ENCODE results near the gene SOCS1. TPM values are rescaled to one million over a fixed set of nuclear protein-coding genes. Genes with fewer than 3 reads are reported as not detected.

Gene SOCS1
- total and polyA plus RNA-seq, 2 donors (not counting 3 experiments of a cell fraction or from before 2014, with no cell fraction given) = 1.1 to 1.7 TPM

GRCh38 chr16:11285842-11286241 lies 29.8 kb upstream of the SOCS1 start:
- Histone ChIP-seq H3K9me3 (replicated peaks; ENCODE audit: control insufficient read depth, insufficient read depth, low read length) (no peaks in the 10 kb centered on the region), H3K27me3 (ENCODE audit: control insufficient read depth in 2 of 2, insufficient read depth in 2 of 2, low read length in 2 of 2) (peaks cover 3 to 5% of the 10 kb centered on the region in 2 experiments), H3K4me3 (replicated peaks in 1 of 3; ENCODE audit: insufficient read depth in 1 of 3, low read depth in 1 of 3, low read length in 3 of 3) (no peak overlapping the region), H3K4me1 (ENCODE audit: control insufficient read depth, extremely low read depth, insufficient read depth, low read length) (no peaks in the 10 kb centered on the region), H3K79me2 (ENCODE audit: control insufficient read depth, insufficient read depth, low read length) (no peaks in the 10 kb centered on the region), H4K20me1 (replicated peaks; ENCODE audit: control insufficient read depth, extremely low read depth, insufficient read depth, low read length) (no peaks in the 10 kb centered on the region), H3K36me3 (ENCODE audit: control insufficient read depth in 2 of 2, extremely low read depth in 1 of 2, insufficient read depth in 2 of 2, low read length in 2 of 2) (no peaks in the 10 kb centered on the region), H3K9me1 (replicated peaks; ENCODE audit: control insufficient read depth, extremely low read depth, insufficient read depth, low read length) (no peaks in the 10 kb centered on the region), H3K9ac (replicated peaks; ENCODE audit: extremely low read depth, insufficient read depth, low read length) (no peak overlapping the region), H2AFZ (ENCODE audit: low read depth, low read length) (no peak overlapping the region), H3K27ac (ENCODE audit: insufficient read depth, low read depth, low read length) (no peak overlapping the region), H3K4me2 (ENCODE audit: insufficient read depth, low read length) (no peak overlapping the region)
- ChIA-PET CTCF (no interaction called here), POLR2A (no interaction called here)
- DNase-seq (ENCODE audit: low read depth, low spot score) = no peak
- dilution Hi-C loops (cut with MboI; ENCODE audit: extremely low pct_ligation_motif_present, low sequenced_read_pairs) = no loop called here
- intact Hi-C loops (cut with micrococcal nuclease) = no loop called here
- BruUV-seq (replicated peaks) = no TSS peak
- TF ChIP-seq CTCF (IDR thresholded peaks at IDR 0.05; ENCODE audit: extremely low read depth in 1 of 2, insufficient read depth in 1 of 2, low read depth in 1 of 2, low read length in 2 of 2) = no peak
- no peak for TF ChIP-seq POLR2A (IDR thresholded peaks at IDR 0.05; ENCODE audit: low read depth, low read length)
- no peak for TF ChIP-seq FOS (IDR thresholded peaks at IDR 0.05; ENCODE audit: borderline replicate concordance, insufficient read depth, low read length)
- TF ChIP-seq JUN (IDR thresholded peaks at IDR 0.05; ENCODE audit: borderline replicate concordance, insufficient read depth, insufficient read length, low read depth) = no peak
- no peak for TF ChIP-seq MYC (IDR thresholded peaks at IDR 0.05; ENCODE audit: low read depth, low read length)
- no peak for TF ChIP-seq GATA2 (IDR thresholded peaks at IDR 0.05; ENCODE audit: insufficient read depth, insufficient read length, low read depth, low read length)
- no peak for TF ChIP-seq EZH2 (IDR thresholded peaks at IDR 0.05; ENCODE audit: borderline replicate concordance, low read depth, low read length, severe bottlenecking)
- no peak for TF ChIP-seq POLR2AphosphoS5 (IDR thresholded peaks at IDR 0.05; ENCODE audit: insufficient read depth, low read depth, low read length)
- no peak for TF ChIP-seq MAX (IDR thresholded peaks at IDR 0.05; ENCODE audit: insufficient read depth, insufficient read length)
- FAIRE-seq = no peak
